C4-2B (cell line): ENCODE data around the gene NAV2.

ENCODE experiments used
- ZFX ChIP-seq: fragments of 450-650 bp; IDR thresholded peaks from 2 replicates; pipeline ENCODE4 v1.6.1; 2017
- TF ChIP-seq, protein P1 (sequence below): fragments of 450-650 bp; conservative IDR thresholded peaks from 2 replicates; pipeline ENCODE4 v1.5.1; 2017; ENCODE audit warnings: mild to moderate bottlenecking

DNA sequence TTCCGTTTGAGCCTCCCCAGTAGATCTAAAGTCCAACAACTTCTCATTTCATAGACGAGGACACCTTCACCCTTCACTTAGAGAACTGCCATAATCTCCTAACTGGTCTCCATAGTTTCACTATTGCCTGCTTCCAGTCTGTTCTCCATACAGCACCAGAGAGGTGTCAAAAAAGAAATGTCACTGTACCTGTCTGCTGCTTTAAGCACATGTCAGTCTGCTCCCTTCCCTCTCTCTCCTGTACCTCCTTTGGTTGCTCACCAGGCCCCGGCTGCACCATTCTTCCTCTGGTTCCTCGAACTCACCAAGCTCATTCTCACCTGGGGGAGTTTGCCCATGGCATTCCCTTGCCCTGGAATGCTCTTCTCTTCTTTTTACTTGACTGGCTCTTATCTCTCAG lies 75.8 kb downstream of the NAV2 start:
- TF ChIP-seq, protein P1, sequence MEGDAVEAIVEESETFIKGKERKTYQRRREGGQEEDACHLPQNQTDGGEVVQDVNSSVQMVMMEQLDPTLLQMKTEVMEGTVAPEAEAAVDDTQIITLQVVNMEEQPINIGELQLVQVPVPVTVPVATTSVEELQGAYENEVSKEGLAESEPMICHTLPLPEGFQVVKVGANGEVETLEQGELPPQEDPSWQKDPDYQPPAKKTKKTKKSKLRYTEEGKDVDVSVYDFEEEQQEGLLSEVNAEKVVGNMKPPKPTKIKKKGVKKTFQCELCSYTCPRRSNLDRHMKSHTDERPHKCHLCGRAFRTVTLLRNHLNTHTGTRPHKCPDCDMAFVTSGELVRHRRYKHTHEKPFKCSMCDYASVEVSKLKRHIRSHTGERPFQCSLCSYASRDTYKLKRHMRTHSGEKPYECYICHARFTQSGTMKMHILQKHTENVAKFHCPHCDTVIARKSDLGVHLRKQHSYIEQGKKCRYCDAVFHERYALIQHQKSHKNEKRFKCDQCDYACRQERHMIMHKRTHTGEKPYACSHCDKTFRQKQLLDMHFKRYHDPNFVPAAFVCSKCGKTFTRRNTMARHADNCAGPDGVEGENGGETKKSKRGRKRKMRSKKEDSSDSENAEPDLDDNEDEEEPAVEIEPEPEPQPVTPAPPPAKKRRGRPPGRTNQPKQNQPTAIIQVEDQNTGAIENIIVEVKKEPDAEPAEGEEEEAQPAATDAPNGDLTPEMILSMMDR: no peak
- TF ChIP-seq ZFX: no peak
